HL-60/S4 treated with retinoic acid at 250 ng/mL for 4 days and 3 days (cell line): ENCODE data around the gene TMEM203.

Experiments used
- in situ Hi-C: fragments of 300-500 bp; cut with MboI; formaldehyde crosslinking; loops from 2 replicates; pipeline ENCODE4 v1.7.0; 2022; ENCODE audit warnings: low sequenced_read_pairs

TMEM203 gene

GRCh38 chr9:137182836-137183235, 22.6 kb downstream of the TMEM203 start:
- in situ Hi-C loops: no loop called here

GRCh38 chr9:137181680-137182079, 23.8 kb downstream of the TMEM203 start:
- in situ Hi-C loops: no loop called here

GRCh38 chr9:137180491-137180890, 25.0 kb downstream of the TMEM203 start:
- in situ Hi-C loops: no loop called here

GRCh38 chr9:137179761-137180160, 25.7 kb downstream of the TMEM203 start:
- in situ Hi-C loops: no loop called here

- in situ Hi-C loops: no loop called here
Measured at GRCh38 chr9:137178939-137179630, 26.4 kb downstream of the TMEM203 start.

GRCh38 chr9:137178201-137178938, 27.1 kb downstream of the TMEM203 start:
- in situ Hi-C loops: no loop called here

- in situ Hi-C loops: no loop called here
Measured at GRCh38 chr9:137176302-137177182, 28.9 kb downstream of the TMEM203 start.

- in situ Hi-C loops: no loop called here
Measured at GRCh38 chr9:137175345-137175961, 30.0 kb downstream of the TMEM203 start.

- in situ Hi-C loops: no loop called here
Measured at GRCh38 chr9:137174722-137175293, 30.6 kb downstream of the TMEM203 start.

GRCh38 chr9:137173796-137174664, 31.4 kb downstream of the TMEM203 start:
- in situ Hi-C loops: no loop called here

GRCh38 chr9:137172901-137173795, 32.3 kb downstream of the TMEM203 start:
- in situ Hi-C loops: no loop called here

GRCh38 chr9:137171149-137171900, 34.1 kb downstream of the TMEM203 start:
- in situ Hi-C loops: no loop called here

GRCh38 chr9:137170486-137171148, 34.8 kb downstream of the TMEM203 start:
- in situ Hi-C loops: no loop called here

- in situ Hi-C loops: no loop called here
Measured at GRCh38 chr9:137169896-137170358, 35.5 kb downstream of the TMEM203 start, which contains the start of gene LRRC26. Gene LRRC26 (minus strand): TSS chr9:137170051. CDS start chr9:137169943, 108 bp downstream.

- in situ Hi-C loops: no loop called here
Measured at GRCh38 chr9:137168904-137169856, 36.3 kb downstream of the TMEM203 start.

- in situ Hi-C loops: no loop called here
Measured at GRCh38 chr9:137168573-137168903, 36.9 kb downstream of the TMEM203 start.
